ENCODE results near the gene SETBP1. TPM values are rescaled to one million over a fixed set of nuclear protein-coding genes. Genes with fewer than 3 reads are reported as not detected.

The SETBP1 gene
- polyA plus RNA-seq, 1 experiment, result 2.9 TPM

- Histone ChIP-seq H3K27me3 (ENCODE audit: control insufficient read depth, insufficient read depth, low read length) (no peaks in the 10 kb centered on the region), H3K4me3 (ENCODE audit: low read depth, low read length) (no peak overlapping the region), H3K36me3 (ENCODE audit: control insufficient read depth, insufficient read depth, low read length) (no peaks in the 10 kb centered on the region)
- no peak for DNase-seq (ENCODE audit: low read depth)
- POLR2A ChIA-PET, result no interaction called here
- no peak for TF ChIP-seq CTCF (IDR thresholded peaks at IDR 0.05; ENCODE audit: insufficient read depth, low read depth, low read length)
- CTCF ChIA-PET, result interaction anchor here (0.5 to 0.8 kb wide), 2 partner anchors 16 to 445 kb away, joined by 3 read pairs; no protein-coding TSS in a partner anchor
Observed at GRCh38 chr18:44941516-44941915, 260.8 kb downstream of the SETBP1 start.

DNA sequence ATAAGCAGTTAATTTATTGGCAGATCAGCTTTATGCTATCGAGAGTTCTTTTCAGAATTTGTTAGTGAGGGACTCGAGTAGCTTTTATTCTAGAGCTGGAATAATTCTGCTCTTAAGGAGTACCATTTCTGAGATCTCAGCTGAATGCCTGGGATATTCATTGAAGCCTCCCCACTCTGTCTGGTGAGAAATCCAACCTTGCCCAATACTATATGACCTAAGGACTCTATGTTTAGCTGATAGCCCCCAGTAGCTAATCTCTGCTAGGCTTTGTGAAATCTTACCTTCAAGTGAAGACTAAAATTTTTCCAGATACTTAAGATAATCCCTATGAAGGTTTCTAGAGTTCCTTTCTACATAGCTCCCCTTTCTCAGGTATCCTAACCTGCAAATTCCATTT, 261.4 kb downstream of the SETBP1 start:
- DNase-seq (ENCODE audit: low read depth), result no peak
- no peaks in the 10 kb centered on the region for H3K36me3 ChIP-seq (ENCODE audit: control insufficient read depth, insufficient read depth, low read length)
- POLR2A ChIA-PET, result interaction anchor here (0.7 kb wide), 1 partner anchor 575 kb away, joined by 4 read pairs; no protein-coding TSS in a partner anchor
- H3K27me3 ChIP-seq (ENCODE audit: control insufficient read depth, insufficient read depth, low read length), result no peaks in the 10 kb centered on the region
- no peak for TF ChIP-seq CTCF (IDR thresholded peaks at IDR 0.05; ENCODE audit: insufficient read depth, low read depth, low read length)
- no peak overlapping the region for H3K4me3 ChIP-seq (ENCODE audit: low read depth, low read length)
- CTCF ChIA-PET, result interaction anchor here (0.5 to 0.8 kb wide), 2 partner anchors 15 to 444 kb away, joined by 3 read pairs; no protein-coding TSS in a partner anchor

DNA sequence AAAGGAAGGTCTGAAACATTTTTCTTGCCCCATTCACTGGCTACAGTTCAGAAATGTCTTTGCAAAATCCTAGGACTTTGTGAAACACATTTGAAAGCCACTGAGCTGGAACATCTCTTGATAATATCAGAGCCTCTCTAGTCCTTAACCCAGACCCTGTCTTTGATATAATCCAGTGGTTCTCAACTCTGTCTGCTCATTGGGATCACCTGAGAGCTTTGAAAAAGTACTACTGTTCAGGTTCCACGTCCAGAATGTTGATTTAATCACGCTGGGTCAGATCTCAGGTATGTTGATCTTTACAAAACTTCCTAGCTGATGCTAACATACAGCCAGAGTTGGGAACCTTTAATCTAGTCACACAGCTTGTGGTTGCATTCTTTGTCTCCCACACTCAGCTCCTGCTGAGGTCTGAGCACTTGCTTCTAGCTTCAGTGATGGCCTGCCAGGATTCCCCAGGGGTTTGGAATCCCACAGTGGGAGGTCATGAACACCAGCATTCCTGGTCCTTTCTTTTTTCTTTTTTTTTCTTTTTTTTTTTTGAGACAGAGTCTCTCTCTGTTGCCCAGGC, 262.7 kb downstream of the SETBP1 start:
- POLR2A ChIA-PET, result no interaction called here

GRCh38 chr18:44944461-44944860, 263.8 kb downstream of the SETBP1 start:
- no peak for TF ChIP-seq CTCF (IDR thresholded peaks at IDR 0.05; ENCODE audit: insufficient read depth, low read depth, low read length)
- Histone ChIP-seq H3K36me3 (ENCODE audit: control insufficient read depth, insufficient read depth, low read length) (no peaks in the 10 kb centered on the region), H3K4me3 (ENCODE audit: low read depth, low read length) (no peak overlapping the region), H3K27me3 (ENCODE audit: control insufficient read depth, insufficient read depth, low read length) (no peaks in the 10 kb centered on the region)
- ChIA-PET POLR2A (interaction anchor here (0.7 kb wide), 1 partner anchor 692 kb away, joined by 3 read pairs; no protein-coding TSS in a partner anchor), CTCF (interaction anchor here (0.6 kb wide), 1 partner anchor 269 kb away, joined by 3 read pairs; no protein-coding TSS in a partner anchor)
- no peak for DNase-seq (ENCODE audit: low read depth)

More for the DNA sequence above, 262.7 kb downstream of the SETBP1 start:
- Histone ChIP-seq H3K4me3 (ENCODE audit: low read depth, low read length) (no peak overlapping the region), H3K36me3 (ENCODE audit: control insufficient read depth, insufficient read depth, low read length) (no peaks in the 10 kb centered on the region), H3K27me3 (ENCODE audit: control insufficient read depth, insufficient read depth, low read length) (no peaks in the 10 kb centered on the region)
- no peak for TF ChIP-seq CTCF (IDR thresholded peaks at IDR 0.05; ENCODE audit: insufficient read depth, low read depth, low read length)
- CTCF ChIA-PET, result interaction anchor here (1.3 kb wide), 1 partner anchor 58 kb away, joined by 3 read pairs; no protein-coding TSS in a partner anchor
- peak; percentile 20 for DNase-seq (ENCODE audit: low read depth)

DNA sequence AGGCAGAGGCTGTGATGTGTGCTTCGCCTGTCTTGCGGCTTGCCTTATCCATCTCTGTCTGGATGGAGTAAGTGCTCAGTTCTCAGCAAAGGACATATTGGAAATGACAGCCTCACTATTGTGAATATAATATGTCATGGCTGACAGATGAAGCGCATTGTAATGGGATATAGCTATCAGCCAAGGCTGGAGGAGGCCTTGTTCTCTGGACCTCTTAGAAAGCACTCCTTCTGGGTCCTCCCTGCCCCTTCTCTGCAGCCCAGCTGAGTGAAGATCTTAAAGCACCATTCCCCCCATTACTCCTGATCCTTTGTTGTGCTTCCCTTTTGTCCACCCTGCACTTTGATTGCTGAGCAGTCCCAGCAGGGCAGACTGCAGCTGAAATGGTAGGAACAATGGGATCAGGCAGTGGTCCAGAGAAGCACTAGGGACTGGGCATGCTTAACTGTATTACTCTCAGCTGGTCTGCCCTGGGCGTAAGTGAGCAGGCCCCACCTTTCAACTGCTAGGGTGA, 265.3 kb downstream of the SETBP1 start:
- ChIA-PET POLR2A (no interaction called here), CTCF (no interaction called here)
- H3K27me3 ChIP-seq (ENCODE audit: control insufficient read depth, insufficient read depth, low read length), result no peaks in the 10 kb centered on the region
- no peak for DNase-seq (ENCODE audit: low read depth)
- H3K36me3 ChIP-seq (ENCODE audit: control insufficient read depth, insufficient read depth, low read length), result no peaks in the 10 kb centered on the region
- no peak overlapping the region for H3K4me3 ChIP-seq (ENCODE audit: low read depth, low read length)
- no peak for TF ChIP-seq CTCF (IDR thresholded peaks at IDR 0.05; ENCODE audit: insufficient read depth, low read depth, low read length)

Measured in BJ (cell line).